ENCODE measurements around the gene RNF4.
"Not testable (repeated sequence)": the region's sequence is repeated elsewhere in the genome, so short reads cannot be mapped to it uniquely, and the experiment has no call there.

RNF4 gene

GRCh38 chr4:2468456-2469191, at the start of gene RNF4:
RNF4 (plus strand) TSS chr4:2469106; CDS start chr4:2490494, 21,388 bp downstream.
- peak; percentile 83 for DNase-seq

- DNase-seq: no peak
Observed at GRCh38 chr4:2419814-2420213, 49.1 kb upstream of the RNF4 start.

- DNase-seq: no peak
Observed at GRCh38 chr4:2421928-2422327, 47.0 kb upstream of the RNF4 start.

GRCh38 chr4:2423066-2423465, 45.8 kb upstream of the RNF4 start:
- DNase-seq: no peak

GRCh38 chr4:2423695-2424094, 45.2 kb upstream of the RNF4 start:
- DNase-seq: no peak

- no peak for DNase-seq
Observed at GRCh38 chr4:2424581-2424980, 44.3 kb upstream of the RNF4 start.

- DNase-seq: no peak
Observed at GRCh38 chr4:2425386-2426068, 43.4 kb upstream of the RNF4 start.

- DNase-seq: no peak
Observed at GRCh38 chr4:2426069-2426397, 42.9 kb upstream of the RNF4 start.

- no peak for DNase-seq
Observed at GRCh38 chr4:2426711-2427275, 42.1 kb upstream of the RNF4 start.

- DNase-seq: no peak
Observed at GRCh38 chr4:2427383-2428334, 41.2 kb upstream of the RNF4 start.

- DNase-seq: no peak
Observed at GRCh38 chr4:2428496-2429213, 40.3 kb upstream of the RNF4 start.

- DNase-seq: not testable (repeated sequence)
Observed at GRCh38 chr4:2429945-2430757, 38.8 kb upstream of the RNF4 start.

GRCh38 chr4:2432004-2432403, 36.9 kb upstream of the RNF4 start:
- no peak for DNase-seq

GRCh38 chr4:2432991-2433530, 35.8 kb upstream of the RNF4 start:
- DNase-seq: no peak

GRCh38 chr4:2433609-2434350, 35.1 kb upstream of the RNF4 start:
- no peak for DNase-seq

- DNase-seq: no peak
Observed at GRCh38 chr4:2434420-2434819, 34.5 kb upstream of the RNF4 start.

- DNase-seq: no peak
Observed at GRCh38 chr4:2436301-2436700, 32.6 kb upstream of the RNF4 start.

- DNase-seq: no peak
Observed at GRCh38 chr4:2436761-2437474, 32.0 kb upstream of the RNF4 start.

GRCh38 chr4:2437475-2438215, 31.3 kb upstream of the RNF4 start:
- DNase-seq: no peak
